Measurements from ENCODE around the gene CHL1.

DNA sequence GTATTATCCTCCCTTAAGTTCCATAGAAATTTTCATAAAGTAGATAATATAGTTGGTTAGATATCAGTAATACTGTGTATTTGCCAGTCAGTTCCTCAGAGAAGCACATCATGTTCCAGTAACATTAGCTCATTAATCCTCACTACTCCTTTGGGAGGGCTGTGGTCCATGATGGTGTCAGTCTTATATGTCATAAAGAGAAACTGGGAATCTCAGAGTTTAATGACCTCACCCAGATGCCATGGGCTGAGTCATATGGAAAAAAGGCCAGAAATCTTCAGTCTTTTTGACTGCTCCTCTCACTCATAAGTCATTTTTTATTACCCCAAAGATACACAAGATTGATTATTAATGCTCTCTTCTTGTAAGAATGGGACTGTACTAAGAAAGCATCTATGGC lies 188.6 kb downstream of the CHL1 start:
- TF ChIP-seq POLR2A (IDR thresholded peaks at IDR 0.05; ENCODE audit: low read length) (no peak), GATA1 (IDR thresholded peaks at IDR 0.05; ENCODE audit: low read depth, low read length) (no peak)

All from erythroblast (primary cell).